ENCODE results near the gene CDH13. TPM values are rescaled to one million over a fixed set of nuclear protein-coding genes. Genes with fewer than 3 reads are reported as not detected.
A peak's percentile ranks its signal among the peaks of the same experiment; 100 is the strongest.

Gene CDH13
- total and polyA plus RNA-seq, 9 of the 15 experiments (the other 6 are each of a cell fraction or from before 2014, with no cell fraction given) = 0.03 TPM; not detected in 8

GRCh38 chr16:82820855-82821254, 194.1 kb downstream of the CDH13 start:
- no peak for FAIRE-seq
- H3K9me3 ChIP-seq (replicated peaks; ENCODE audit: control insufficient read depth, insufficient read depth, low read depth, low read length) = no peaks in the 10 kb centered on the region
- ATAC-seq = no peak
- H4K20me1 ChIP-seq (replicated peaks; ENCODE audit: control insufficient read depth, insufficient read depth, low read length) = no peaks in the 10 kb centered on the region
- BruUV-seq (replicated peaks) = no TSS peak
- 0% methylated on average over 2 of the region's 2 CpGs for WGBS (ENCODE audit: insufficient coverage, low coverage, missing lambda C conversion rate)
- H3K9me1 ChIP-seq (ENCODE audit: control insufficient read depth, insufficient read depth, low read length) = no peaks in the 10 kb centered on the region
- no peak for DNase-seq (ENCODE audit: extremely low read depth in 1 of 4, low spot score in 3 of 4)
- ChIA-PET CTCF (ENCODE audit: low intra/inter-chr PET ratio) (no interaction called here), POLR2A (no interaction called here)
- no peaks in the 10 kb centered on the region for H3K4me1 ChIP-seq (replicated peaks in 1 of 2; ENCODE audit: control insufficient read depth in 2 of 2, insufficient read depth in 2 of 2, low read length in 2 of 2)
- H3K79me2 ChIP-seq (ENCODE audit: control insufficient read depth, insufficient read depth, low read length) = no peaks in the 10 kb centered on the region
- in situ Hi-C loops (cut with MboI) = no loop called here
- H3K27ac ChIP-seq (ENCODE audit: extremely low read depth, low read depth, low read length) = no peak overlapping the region
- H2AFZ ChIP-seq (ENCODE audit: low read depth, low read length) = no peak overlapping the region
- H3K4me3 ChIP-seq = no peak overlapping the region
- intact Hi-C loops (cut with micrococcal nuclease) = no loop called here
- H3K27me3 ChIP-seq (ENCODE audit: control insufficient read depth in 2 of 2, insufficient read depth in 2 of 2, low read length in 2 of 2) = no peaks in the 10 kb centered on the region
- TF ChIP-seq ZNF766 (CRISPR knock-in tag; conservative IDR thresholded peaks at IDR 0.05) (no peak), ELF4 (CRISPR knock-in tag; IDR thresholded peaks at IDR 0.05) (no peak), CHCHD3 (CRISPR knock-in tag; IDR thresholded peaks at IDR 0.05) (no peak)
- H3K4me2 ChIP-seq (ENCODE audit: insufficient read depth, low read length) = no peak overlapping the region
- H3K36me3 ChIP-seq (ENCODE audit: control insufficient read depth, insufficient read depth, low read length) = no peaks in the 10 kb centered on the region
- H3K9ac ChIP-seq (ENCODE audit: insufficient read depth in 1 of 2, low read depth in 2 of 2, low read length in 2 of 2) = no peak overlapping the region

GRCh38 chr16:82824408-82824807, 197.6 kb downstream of the CDH13 start:
- in situ Hi-C loops (cut with MboI) = no loop called here
- H3K4me3 ChIP-seq = no peak overlapping the region
- no peaks in the 10 kb centered on the region for H3K79me2 ChIP-seq (ENCODE audit: control insufficient read depth, insufficient read depth, low read length)
- H3K4me2 ChIP-seq (ENCODE audit: insufficient read depth, low read length) = no peak overlapping the region
- H3K36me3 ChIP-seq (ENCODE audit: control insufficient read depth, insufficient read depth, low read length) = no peaks in the 10 kb centered on the region
- TF ChIP-seq ARID3B (CRISPR knock-in tag; IDR thresholded peaks at IDR 0.05; ENCODE audit: borderline replicate concordance) = no peak
- no peak for TF ChIP-seq SMAD2 (IDR thresholded peaks at IDR 0.05; ENCODE audit: low read depth, low read length)
- no peak for TF ChIP-seq MTA2 (IDR thresholded peaks at IDR 0.05; ENCODE audit: low read depth)
- no peak for TF ChIP-seq STAT5A (IDR thresholded peaks at IDR 0.05; ENCODE audit: borderline replicate concordance, low read length)
- TF ChIP-seq HDAC2 (IDR thresholded peaks at IDR 0.05) = no peak
- no peak for TF ChIP-seq MAFG (tag; conservative IDR thresholded peaks at IDR 0.05)
- TF ChIP-seq CREM (IDR thresholded peaks at IDR 0.05; ENCODE audit: low read depth) = no peak
- no peak for TF ChIP-seq NFE2L1 (tag; IDR thresholded peaks at IDR 0.05; ENCODE audit: borderline replicate concordance, low read depth)
- H3K27me3 ChIP-seq (ENCODE audit: control insufficient read depth in 2 of 2, insufficient read depth in 2 of 2, low read length in 2 of 2) = no peaks in the 10 kb centered on the region
- no peaks in the 10 kb centered on the region for H3K9me3 ChIP-seq (replicated peaks; ENCODE audit: control insufficient read depth, insufficient read depth, low read depth, low read length)
- ChIA-PET CTCF (ENCODE audit: low intra/inter-chr PET ratio) (no interaction called here), POLR2A (no interaction called here)
- H3K9ac ChIP-seq (ENCODE audit: insufficient read depth in 1 of 2, low read depth in 2 of 2, low read length in 2 of 2) = no peak overlapping the region
- no TSS peak for BruUV-seq (replicated peaks)
- intact Hi-C loops (cut with micrococcal nuclease) = no loop called here
- H2AFZ ChIP-seq (ENCODE audit: low read depth, low read length) = no peak overlapping the region
- no peaks in the 10 kb centered on the region for H3K9me1 ChIP-seq (ENCODE audit: control insufficient read depth, insufficient read depth, low read length)
- H4K20me1 ChIP-seq (replicated peaks; ENCODE audit: control insufficient read depth, insufficient read depth, low read length) = no peaks in the 10 kb centered on the region
- DNase-seq (ENCODE audit: extremely low read depth in 1 of 4, low spot score in 3 of 4) = peak in 1 of 4 experiments; percentile 1
- ATAC-seq = no peak
- 0% methylated on average over 5 of the region's 5 CpGs for WGBS (ENCODE audit: insufficient coverage, low coverage, missing lambda C conversion rate)
- no peaks in the 10 kb centered on the region for H3K4me1 ChIP-seq (replicated peaks in 1 of 2; ENCODE audit: control insufficient read depth in 2 of 2, insufficient read depth in 2 of 2, low read length in 2 of 2)
- FAIRE-seq = no peak
- no peak overlapping the region for H3K27ac ChIP-seq (ENCODE audit: extremely low read depth, low read depth, low read length)

Measured in K562 (cell line).